A549 (cell line): ENCODE data around the gene ABCC1.

Experiments used
- HOXA7 ChIP-seq: fragments of 250-450 bp; sonication (Bioruptor Pico); IDR thresholded peaks from 2 replicates; pipeline ENCODE4 v1.5.0; 2020; ENCODE audit warnings: mild to moderate bottlenecking, moderate library complexity
- MAFK ChIP-seq: fragments of 450-650 bp; IDR thresholded peaks from 2 replicates; pipeline ENCODE4 v1.6.1; 2014; ENCODE audit not compliant: partially characterized antibody
- POLR2A ChIP-seq: IDR thresholded peaks from 2 replicates; pipeline ENCODE4 v1.6.1; 2012; ENCODE audit warnings: mild to moderate bottlenecking, low read length
- RAD21 ChIP-seq, 2 experiments: fragments of >200 bp in 1 of 2; sonication (Bioruptor Twin) in 1 of 2; formaldehyde crosslinking in 1 of 2; IDR thresholded peaks in 1 of 2; conservative IDR thresholded peaks in 1 of 2; 2 replicates in 1 of 2; 3 replicates in 1 of 2; pipeline ENCODE4 v1.6.1; 2012 to 2018; ENCODE audit warnings: inconsistent platforms in 1 of 2
- RFX5 ChIP-seq: fragments of 450-650 bp; IDR thresholded peaks from 2 replicates; pipeline ENCODE4 v1.7.1; 2014; ENCODE audit warnings: antibody characterized with exemption, mild to moderate bottlenecking, moderate library complexity
- TP53 ChIP-seq: fragments of 250-450 bp; sonication (Bioruptor Pico); IDR thresholded peaks from 2 replicates; pipeline ENCODE4 v1.5.0; 2021; ENCODE audit warnings: mild to moderate bottlenecking, moderate library complexity
- TF ChIP-seq, protein P1 (sequence below): fragments of >200 bp; sonication (Bioruptor Twin); formaldehyde crosslinking; IDR thresholded peaks from 3 replicates; pipeline ENCODE4 v1.5.1; 2016
- TF ChIP-seq, protein P2 (sequence below): fragments of 250-450 bp; sonication (Bioruptor Pico); IDR thresholded peaks from 2 replicates; pipeline ENCODE4 v1.5.0; 2021; ENCODE audit warnings: mild to moderate bottlenecking, moderate library complexity, borderline replicate concordance
- TF ChIP-seq, protein P3 (sequence below): fragments of 200-600 bp; sonication (generic); IDR thresholded peaks from 2 replicates; pipeline ENCODE4 v1.6.1; 2016; ENCODE audit warnings: antibody characterized with exemption, mild to moderate bottlenecking, moderate library complexity

DNA sequence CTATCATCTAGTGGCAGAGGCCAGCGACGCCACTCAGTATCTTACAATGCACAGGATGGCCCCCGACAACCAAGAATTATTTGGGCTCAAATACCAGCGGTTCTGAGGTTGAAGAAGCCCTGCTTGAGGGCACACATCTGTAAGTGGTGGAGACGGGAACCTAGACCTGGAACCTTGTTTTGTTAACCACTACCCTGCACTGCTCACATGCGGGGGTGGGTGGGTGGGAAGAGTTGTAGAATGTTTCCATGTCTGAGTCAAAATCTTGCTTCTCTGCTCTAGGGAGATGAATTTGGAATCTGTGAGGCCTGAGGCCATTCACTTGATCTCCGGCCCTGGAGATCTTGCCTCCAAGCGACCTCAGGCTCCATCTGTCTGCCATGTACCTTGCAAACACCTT lies 44.1 kb downstream of the ABCC1 start:
- TF ChIP-seq, protein P1, sequence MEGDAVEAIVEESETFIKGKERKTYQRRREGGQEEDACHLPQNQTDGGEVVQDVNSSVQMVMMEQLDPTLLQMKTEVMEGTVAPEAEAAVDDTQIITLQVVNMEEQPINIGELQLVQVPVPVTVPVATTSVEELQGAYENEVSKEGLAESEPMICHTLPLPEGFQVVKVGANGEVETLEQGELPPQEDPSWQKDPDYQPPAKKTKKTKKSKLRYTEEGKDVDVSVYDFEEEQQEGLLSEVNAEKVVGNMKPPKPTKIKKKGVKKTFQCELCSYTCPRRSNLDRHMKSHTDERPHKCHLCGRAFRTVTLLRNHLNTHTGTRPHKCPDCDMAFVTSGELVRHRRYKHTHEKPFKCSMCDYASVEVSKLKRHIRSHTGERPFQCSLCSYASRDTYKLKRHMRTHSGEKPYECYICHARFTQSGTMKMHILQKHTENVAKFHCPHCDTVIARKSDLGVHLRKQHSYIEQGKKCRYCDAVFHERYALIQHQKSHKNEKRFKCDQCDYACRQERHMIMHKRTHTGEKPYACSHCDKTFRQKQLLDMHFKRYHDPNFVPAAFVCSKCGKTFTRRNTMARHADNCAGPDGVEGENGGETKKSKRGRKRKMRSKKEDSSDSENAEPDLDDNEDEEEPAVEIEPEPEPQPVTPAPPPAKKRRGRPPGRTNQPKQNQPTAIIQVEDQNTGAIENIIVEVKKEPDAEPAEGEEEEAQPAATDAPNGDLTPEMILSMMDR: no peak
- no peak for TF ChIP-seq RFX5
- TF ChIP-seq POLR2A: no peak
- no peak for TF ChIP-seq HOXA7 (CRISPR knock-in tag)
- TF ChIP-seq RAD21 (conservative IDR thresholded peaks at IDR 0.05 in 1 of 2, IDR thresholded peaks at IDR 0.05 in 1 of 2): no peak
- TF ChIP-seq, protein P2, sequence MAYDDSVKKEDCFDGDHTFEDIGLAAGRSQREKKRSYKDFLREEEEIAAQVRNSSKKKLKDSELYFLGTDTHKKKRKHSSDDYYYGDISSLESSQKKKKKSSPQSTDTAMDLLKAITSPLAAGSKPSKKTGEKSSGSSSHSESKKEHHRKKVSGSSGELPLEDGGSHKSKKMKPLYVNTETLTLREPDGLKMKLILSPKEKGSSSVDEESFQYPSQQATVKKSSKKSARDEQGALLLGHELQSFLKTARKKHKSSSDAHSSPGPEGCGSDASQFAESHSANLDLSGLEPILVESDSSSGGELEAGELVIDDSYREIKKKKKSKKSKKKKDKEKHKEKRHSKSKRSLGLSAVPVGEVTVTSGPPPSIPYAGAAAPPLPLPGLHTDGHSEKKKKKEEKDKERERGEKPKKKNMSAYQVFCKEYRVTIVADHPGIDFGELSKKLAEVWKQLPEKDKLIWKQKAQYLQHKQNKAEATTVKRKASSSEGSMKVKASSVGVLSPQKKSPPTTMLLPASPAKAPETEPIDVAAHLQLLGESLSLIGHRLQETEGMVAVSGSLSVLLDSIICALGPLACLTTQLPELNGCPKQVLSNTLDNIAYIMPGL (CRISPR knock-in tag): no peak
- TF ChIP-seq, protein P3, sequence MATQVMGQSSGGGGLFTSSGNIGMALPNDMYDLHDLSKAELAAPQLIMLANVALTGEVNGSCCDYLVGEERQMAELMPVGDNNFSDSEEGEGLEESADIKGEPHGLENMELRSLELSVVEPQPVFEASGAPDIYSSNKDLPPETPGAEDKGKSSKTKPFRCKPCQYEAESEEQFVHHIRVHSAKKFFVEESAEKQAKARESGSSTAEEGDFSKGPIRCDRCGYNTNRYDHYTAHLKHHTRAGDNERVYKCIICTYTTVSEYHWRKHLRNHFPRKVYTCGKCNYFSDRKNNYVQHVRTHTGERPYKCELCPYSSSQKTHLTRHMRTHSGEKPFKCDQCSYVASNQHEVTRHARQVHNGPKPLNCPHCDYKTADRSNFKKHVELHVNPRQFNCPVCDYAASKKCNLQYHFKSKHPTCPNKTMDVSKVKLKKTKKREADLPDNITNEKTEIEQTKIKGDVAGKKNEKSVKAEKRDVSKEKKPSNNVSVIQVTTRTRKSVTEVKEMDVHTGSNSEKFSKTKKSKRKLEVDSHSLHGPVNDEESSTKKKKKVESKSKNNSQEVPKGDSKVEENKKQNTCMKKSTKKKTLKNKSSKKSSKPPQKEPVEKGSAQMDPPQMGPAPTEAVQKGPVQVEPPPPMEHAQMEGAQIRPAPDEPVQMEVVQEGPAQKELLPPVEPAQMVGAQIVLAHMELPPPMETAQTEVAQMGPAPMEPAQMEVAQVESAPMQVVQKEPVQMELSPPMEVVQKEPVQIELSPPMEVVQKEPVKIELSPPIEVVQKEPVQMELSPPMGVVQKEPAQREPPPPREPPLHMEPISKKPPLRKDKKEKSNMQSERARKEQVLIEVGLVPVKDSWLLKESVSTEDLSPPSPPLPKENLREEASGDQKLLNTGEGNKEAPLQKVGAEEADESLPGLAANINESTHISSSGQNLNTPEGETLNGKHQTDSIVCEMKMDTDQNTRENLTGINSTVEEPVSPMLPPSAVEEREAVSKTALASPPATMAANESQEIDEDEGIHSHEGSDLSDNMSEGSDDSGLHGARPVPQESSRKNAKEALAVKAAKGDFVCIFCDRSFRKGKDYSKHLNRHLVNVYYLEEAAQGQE: no peak
- TF ChIP-seq TP53 (CRISPR knock-in tag): no peak
- TF ChIP-seq MAFK: no peak
